ENCODE measurements around the gene SRRM2.

Gene SRRM2

GRCh38 chr16:2715519-2715918 is 36.9 kb upstream of the SRRM2 start:
- no peak for TF ChIP-seq CTCF (conservative IDR thresholded peaks at IDR 0.05)
- H3K27ac ChIP-seq, result peak overlapping the region; percentile 10; the same call in 1 of the 2 replicates

DNA sequence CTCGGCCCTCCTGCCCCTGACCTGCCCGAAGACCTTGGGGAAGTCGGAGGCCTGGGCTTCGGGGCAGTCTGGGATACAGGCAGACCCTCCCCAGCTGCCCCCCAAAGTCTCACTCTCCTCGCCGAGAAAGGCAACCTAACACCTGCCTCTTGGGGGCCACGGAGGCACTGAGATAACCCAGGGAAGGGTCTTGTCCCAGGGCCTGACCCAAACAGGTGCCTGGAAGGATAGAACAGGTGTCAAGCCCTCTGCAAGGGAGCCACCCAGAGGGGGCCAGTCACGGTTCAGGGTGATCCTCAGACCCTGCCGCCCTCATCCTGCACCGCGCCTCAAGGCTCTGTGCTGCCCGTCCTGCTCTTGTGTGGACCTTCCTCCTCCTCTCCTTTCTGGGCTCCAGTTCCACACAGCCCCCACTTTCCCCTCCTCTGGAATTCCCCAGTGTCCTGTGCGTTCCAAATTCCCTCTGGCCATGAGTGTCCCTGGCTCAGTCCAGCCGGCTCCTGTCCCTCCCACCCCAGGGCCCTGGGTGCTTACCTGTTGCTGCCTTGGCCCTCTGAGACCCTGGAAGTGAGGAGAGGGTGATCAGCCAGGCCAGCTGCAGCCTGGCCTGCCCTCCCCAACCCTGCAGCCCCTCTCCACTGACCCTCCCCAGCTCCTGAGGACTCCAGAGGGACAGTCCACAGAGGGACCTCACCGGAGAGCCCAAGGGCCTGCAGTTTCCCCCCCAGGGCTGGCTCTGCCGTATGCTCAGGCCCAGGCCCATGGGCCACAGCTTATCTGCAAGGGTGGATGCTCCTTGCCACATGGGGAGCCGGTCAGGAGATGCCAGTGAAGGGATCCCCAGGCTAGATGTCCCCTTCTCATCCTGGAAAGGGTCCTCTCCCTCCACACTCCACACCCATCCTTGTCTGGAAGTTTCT is 36.2 kb upstream of the SRRM2 start:
- no peak for TF ChIP-seq CTCF (conservative IDR thresholded peaks at IDR 0.05)
- no peak overlapping the region; the same call in 1 of the 2 replicates for H3K27ac ChIP-seq

- no peak for TF ChIP-seq CTCF (conservative IDR thresholded peaks at IDR 0.05)
- no peak overlapping the region for H3K27ac ChIP-seq
These were observed 35.5 kb upstream of the SRRM2 start for GRCh38 chr16:2716948-2717347.

- no peak overlapping the region for H3K27ac ChIP-seq
- TF ChIP-seq CTCF (conservative IDR thresholded peaks at IDR 0.05), result no peak
These were observed 34.8 kb upstream of the SRRM2 start for GRCh38 chr16:2717383-2718263.

GRCh38 chr16:2719328-2720063 is 32.9 kb upstream of the SRRM2 start:
- no peak for TF ChIP-seq CTCF (conservative IDR thresholded peaks at IDR 0.05)
- H3K27ac ChIP-seq, result peak overlapping the region; percentile 78

- no peak for TF ChIP-seq CTCF (conservative IDR thresholded peaks at IDR 0.05)
- peak within 1 kb of the TSS; percentile 78 for H3K27ac ChIP-seq
These were observed 32.4 kb upstream of the SRRM2 start, which contains the start of gene PRSS27 for GRCh38 chr16:2720064-2720457. Gene PRSS27, minus strand, starts transcription at chr16:2720224. Its CDS starts 64 bp downstream, at chr16:2720160.

All from VCaP (cell line).